Body of pancreas (tissue), 4 donors: ENCODE measurements around the gene TMEM42. TPM values are rescaled to one million over a fixed set of nuclear protein-coding genes. Genes with fewer than 3 reads are reported as not detected.
"Not testable (repeated sequence)": the region's sequence is repeated elsewhere in the genome, so short reads cannot be mapped to it uniquely, and the experiment has no call there.

Source experiments
- ATAC-seq: fragments of 150-250 bp; one replicate; pipeline ENCODE4 v1.9.1; 2016
- DNase-seq, 4 donors: peaks; one replicate each; pipeline ENCODE4 v3.0.0-alpha.2; 2019
- H3K27ac ChIP-seq, 4 donors: fragments of 200-600 bp; sonication (generic); 1 replicate in 3 of 4; 2 replicates in 1 of 4; pipeline versions ENCODE4 v1.5.1 to v1.6.1; 2016 to 2019; ENCODE audit warnings: mild to moderate bottlenecking in 1 of 4, mixed read lengths in 1 of 4, moderate library complexity in 1 of 4
- H3K27me3 ChIP-seq, 2 donors: fragments of 200-600 bp; sonication (generic); one replicate each; pipeline ENCODE4 v1.6.0; 2016; ENCODE audit warnings: mild to moderate bottlenecking in 1 of 2
- H3K36me3 ChIP-seq, 2 donors: fragments of 200-600 bp; sonication (generic); replicated peaks in 1 of 2; 2 replicates each; pipeline ENCODE4 v1.5.1; 2016; ENCODE audit warnings: low read depth in 2 of 2; ENCODE audit not compliant: insufficient read depth in 1 of 2
- H3K4me1 ChIP-seq: fragments of 200-600 bp; sonication (generic); one replicate; pipeline ENCODE4 v1.6.0; 2016
- H3K4me3 ChIP-seq, 2 donors: fragments of 200-600 bp; sonication (generic); 1 replicate in 1 of 2; 2 replicates in 1 of 2; pipeline ENCODE4 v1.5.1; 2016 to 2019
- H3K9me3 ChIP-seq, 3 donors: fragments of 200-600 bp; sonication (generic); 1 replicate in 2 of 3; 2 replicates in 1 of 3; pipeline ENCODE4 v1.5.1; 2016
- CTCF ChIP-seq, 7 experiments: fragments of 450-650 bp in 4 of 7; fragments of 200-600 bp in 3 of 7; sonication (generic) in 3 of 7; IDR thresholded peaks; one replicate each; pipeline ENCODE4 v1.5.1; 2016 to 2019; ENCODE audit warnings: antibody characterized with exemption in 7 of 7
- POLR2A ChIP-seq, 3 donors: fragments of 450-650 bp; IDR thresholded peaks; one replicate each; pipeline ENCODE4 v1.6.1; 2016; ENCODE audit warnings: antibody characterized with exemption in 3 of 3, mild to moderate bottlenecking in 2 of 3
- WGBS, 2 donors: methylation state at CpG; one replicate each; pipeline ENCODE4 v1.1.5; 2017; 5-methylcytosine and 5-hydroxymethylcytosine counted together
- intact Hi-C: fragments of 100-400 bp; cut with DNase I; formaldehyde crosslinking; loops from one replicate; pipeline ENCODE4 v1.15.1; 2023
- total RNA-seq, 2 donors: library from RNA; depleted of rRNA; stranded (reverse); fragments of >200 nt; gene quantifications; one replicate each; pipeline ENCODE4 v1.1.0, GENCODE V29; 2016

TMEM42 gene
- total RNA-seq, result 10 to 100 TPM; 14.3 to 18.1 TPM

GRCh38 chr3:44861412-44862225 is at the start of gene TMEM42:
Gene TMEM42 (plus strand): TSS chr3:44861912. CDS start chr3:44861925, 13 bp downstream.
- intact Hi-C loops, result no loop called here
- Histone ChIP-seq H3K36me3 (no peaks in the 10 kb centered on the region), H3K27ac (peak within 1 kb of the TSS; percentile 70 to 90 (median 82)), H3K9me3 (no peaks in the 10 kb centered on the region), H3K4me1 (peaks cover 20% of the 10 kb centered on the region), H3K4me3 (peak within 1 kb of the TSS; percentile 18 to 60), H3K27me3 (no peaks in the 10 kb centered on the region)
- DNase-seq (peak; percentile 87 to 91 (median 89)), ATAC-seq (peak; percentile 98)
- WGBS, 2 donors, result 2 to 5% methylated on average over 36 to 59 of the region's 91 CpGs
- TF ChIP-seq CTCF (IDR thresholded peaks at IDR 0.05) (peak in 3 of 7 experiments; percentile 6 to 9 (median 8)), POLR2A (IDR thresholded peaks at IDR 0.05) (peak; percentile 86 to 87 (median 86))

- H3K9me3 ChIP-seq, result no peaks in the 10 kb centered on the region
- H3K4me3 ChIP-seq, result no peak overlapping the region
- ATAC-seq (no peak), DNase-seq (no peak)
- no peaks in the 10 kb centered on the region for H3K4me1 ChIP-seq
- no peaks in the 10 kb centered on the region for H3K36me3 ChIP-seq
- no peak overlapping the region for H3K27ac ChIP-seq
- no peaks in the 10 kb centered on the region for H3K27me3 ChIP-seq
- intact Hi-C loops, result no loop called here
- no peak for TF ChIP-seq POLR2A (IDR thresholded peaks at IDR 0.05)
- TF ChIP-seq CTCF (IDR thresholded peaks at IDR 0.05), result no peak
- 91 to 93% methylated on average over 6 of the region's 6 CpGs for WGBS, 2 donors
Measured at GRCh38 chr3:44814751-44815150, 47.0 kb upstream of the TMEM42 start.

GRCh38 chr3:44816334-44816733 is 45.4 kb upstream of the TMEM42 start:
- ATAC-seq, H3K4me3 ChIP-seq, DNase-seq, H3K4me1 ChIP-seq, H3K36me3 ChIP-seq, H3K9me3 ChIP-seq, intact Hi-C loops, H3K27me3 ChIP-seq, H3K27ac ChIP-seq: not testable (repeated sequence)
- 97 to 100% methylated on average over 2 of the region's 2 CpGs for whole genome bisulfite sequencing, 2 donors

- H3K27ac ChIP-seq, H3K4me3 ChIP-seq, H3K4me1 ChIP-seq, H3K9me3 ChIP-seq, DNase-seq, ATAC-seq, H3K27me3 ChIP-seq, H3K36me3 ChIP-seq, intact Hi-C loops: not testable (repeated sequence)
- 96 to 100% methylated on average over 3 to 28 of the region's 34 CpGs for WGBS, 2 donors
Measured at GRCh38 chr3:44821206-44821605, 40.5 kb upstream of the TMEM42 start.

- ATAC-seq (peak; percentile 83), DNase-seq (peak in 1 of 4 donors; percentile 2)
- intact Hi-C loops, result no loop called here
- TF ChIP-seq CTCF (IDR thresholded peaks at IDR 0.05) (no peak), POLR2A (IDR thresholded peaks at IDR 0.05) (peak in 1 of 3 donors; percentile 13)
- Histone ChIP-seq H3K36me3 (no peaks in the 10 kb centered on the region), H3K27me3 (no peaks in the 10 kb centered on the region), H3K9me3 (no peaks in the 10 kb centered on the region), H3K4me3 (no peak overlapping the region), H3K4me1 (no peaks in the 10 kb centered on the region), H3K27ac (peak overlapping the region in 2 of 4 donors; percentile 55 to 68)
- 62 to 71% methylated on average over 2 of the region's 2 CpGs for WGBS, 2 donors
Measured at GRCh38 chr3:44825264-44825925, 36.3 kb upstream of the TMEM42 start.
